Fibroblast of skin of abdomen (primary cell): ENCODE measurements around the gene RNF5.
"Not testable (repeated sequence)": the region's sequence is repeated elsewhere in the genome, so short reads cannot be mapped to it uniquely, and the experiment has no call there.

Experiments used
- DNase-seq: peaks from one replicate; pipeline ENCODE4 v3.0.0-alpha.2; 2013

The RNF5 gene

DNA sequence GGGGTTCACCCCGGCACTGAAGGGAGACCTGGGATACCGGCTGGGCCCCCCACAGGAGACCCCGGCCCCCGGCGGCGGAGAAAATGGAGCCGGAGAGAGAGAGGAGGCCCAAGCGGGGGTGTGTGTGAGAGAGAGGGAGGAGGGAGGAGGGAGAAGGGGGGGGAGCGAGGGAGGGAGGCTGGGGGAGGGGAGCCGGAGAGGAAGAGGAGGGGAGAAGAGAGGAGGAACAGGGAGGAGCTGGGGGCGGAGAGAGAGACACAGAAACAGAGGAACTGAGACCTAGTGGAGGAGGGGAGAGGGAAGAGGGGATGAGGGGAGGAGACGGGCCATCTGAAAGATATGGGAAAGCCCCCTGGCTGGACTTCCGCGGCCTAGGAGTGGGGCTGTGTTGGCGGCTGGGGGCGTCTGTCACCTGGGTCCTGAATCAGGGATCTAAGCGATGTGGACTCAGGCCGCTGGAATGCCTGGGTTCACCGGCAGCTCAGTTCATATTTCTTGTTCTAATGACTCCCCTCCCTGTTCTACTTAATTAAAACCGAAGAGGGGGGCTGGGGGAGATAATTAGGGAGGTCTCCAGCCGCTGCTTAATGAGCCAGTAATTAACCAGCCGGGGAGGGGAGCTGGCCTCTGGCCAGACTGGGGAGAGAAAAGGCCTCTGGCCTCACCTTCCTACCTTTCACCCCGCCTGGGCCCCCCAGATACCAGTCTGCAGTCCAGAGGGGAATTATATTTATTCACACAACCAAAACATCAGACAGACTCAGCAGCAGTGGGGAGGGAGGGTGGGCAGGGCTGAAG lies 12.0 kb downstream of the RNF5 start, which contains the start of gene PBX2:
PBX2 (minus strand) TSS at position 149 of the 798 bp plus-strand sequence. CDS start 287 bp downstream, outside the sequence.
- peak; percentile 94 for DNase-seq

- no peak for DNase-seq
These were observed 12.9 kb downstream of the RNF5 start for GRCh38 chr6:32190911-32191677.

- DNase-seq: no peak
These were observed 13.7 kb downstream of the RNF5 start for GRCh38 chr6:32191696-32192607.

DNA sequence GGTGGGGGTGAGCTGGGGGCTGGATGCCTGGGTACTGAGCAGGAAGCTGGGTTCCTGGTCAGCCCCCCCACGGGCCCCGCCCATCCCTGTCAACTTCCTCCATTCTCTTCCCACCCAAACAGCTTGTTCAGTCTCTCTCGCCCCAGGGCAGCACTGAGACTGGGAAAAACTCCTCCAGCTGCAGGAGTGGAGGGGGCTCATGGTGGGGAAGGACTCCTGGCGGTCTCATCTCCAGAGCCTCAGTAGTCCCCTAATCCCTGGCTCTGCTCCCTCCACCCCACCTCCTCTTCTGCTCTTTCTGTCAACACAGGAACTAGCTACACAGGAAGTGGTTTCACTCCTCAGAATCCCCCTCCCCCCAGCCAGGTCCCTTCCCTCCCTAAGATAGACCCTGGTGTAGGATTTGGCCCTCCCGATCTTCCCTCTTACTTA lies 14.4 kb downstream of the RNF5 start, which contains the start of gene GPSM3:
GPSM3 (minus strand) TSS at position 36 of the 432 bp plus-strand sequence. CDS start 130 bp downstream, outside the sequence.
- DNase-seq: peak; percentile 64

DNA sequence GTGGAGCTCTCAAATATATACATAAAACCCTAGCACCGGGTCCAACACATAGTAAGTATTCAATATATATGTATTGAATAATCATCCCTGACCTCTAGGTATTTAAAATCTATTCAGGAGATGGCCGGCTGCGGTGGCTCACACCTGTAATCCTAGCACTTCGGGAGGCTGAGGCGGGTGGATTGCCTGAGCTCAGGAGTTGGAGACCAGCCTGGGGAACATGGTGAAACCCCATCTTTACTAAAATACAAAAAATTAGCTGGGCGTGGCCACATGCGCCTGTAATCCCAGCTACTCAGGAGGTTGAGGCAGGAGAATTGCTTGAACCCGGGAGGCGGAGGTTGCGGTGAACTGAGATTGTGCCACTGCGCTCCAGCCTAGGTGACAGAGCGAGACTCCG lies 14.9 kb downstream of the RNF5 start:
- not testable (repeated sequence) for DNase-seq

DNA sequence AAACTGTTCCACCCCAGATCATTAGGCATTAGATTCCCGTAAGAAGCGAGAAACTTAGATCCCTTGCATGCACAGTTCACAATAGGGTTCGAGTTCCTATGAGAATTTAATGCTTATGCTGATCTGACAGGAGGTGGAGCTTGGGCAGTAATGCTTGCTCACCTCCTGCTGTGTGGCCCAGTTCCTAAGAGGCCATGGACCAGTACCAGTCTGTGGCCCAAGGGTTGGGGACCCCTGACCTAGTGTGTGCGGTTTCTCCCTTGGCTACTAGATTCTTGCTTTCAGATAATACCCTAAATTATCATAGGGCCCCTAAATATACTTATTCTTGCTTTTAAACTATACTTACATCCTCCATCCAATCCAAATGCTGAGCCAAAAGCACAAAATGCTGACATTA lies 16.2 kb downstream of the RNF5 start:
- DNase-seq: no peak

GRCh38 chr6:32194825-32195651 lies 16.8 kb downstream of the RNF5 start:
- peak; percentile 58 for DNase-seq

DNA sequence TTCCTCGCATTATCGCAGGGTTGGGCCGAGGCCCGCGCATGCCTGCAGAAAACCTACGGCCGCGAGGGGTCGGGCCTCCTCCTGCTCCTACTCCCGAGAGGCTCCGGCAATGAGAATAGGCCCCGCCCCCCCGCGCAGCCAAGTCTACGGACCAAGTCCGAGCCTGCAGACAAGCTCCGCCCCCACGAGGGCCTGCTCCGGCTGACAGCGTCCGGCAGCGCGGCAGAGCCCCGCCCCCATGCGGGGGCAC lies 17.4 kb downstream of the RNF5 start:
- peak; percentile 100 for DNase-seq

- DNase-seq: peak; percentile 86
These were observed 17.9 kb downstream of the RNF5 start for GRCh38 chr6:32195902-32196681.

- DNase-seq: no peak
These were observed 18.7 kb downstream of the RNF5 start for GRCh38 chr6:32196682-32197616.

GRCh38 chr6:32198345-32198696 lies 20.1 kb downstream of the RNF5 start:
- no peak for DNase-seq

DNA sequence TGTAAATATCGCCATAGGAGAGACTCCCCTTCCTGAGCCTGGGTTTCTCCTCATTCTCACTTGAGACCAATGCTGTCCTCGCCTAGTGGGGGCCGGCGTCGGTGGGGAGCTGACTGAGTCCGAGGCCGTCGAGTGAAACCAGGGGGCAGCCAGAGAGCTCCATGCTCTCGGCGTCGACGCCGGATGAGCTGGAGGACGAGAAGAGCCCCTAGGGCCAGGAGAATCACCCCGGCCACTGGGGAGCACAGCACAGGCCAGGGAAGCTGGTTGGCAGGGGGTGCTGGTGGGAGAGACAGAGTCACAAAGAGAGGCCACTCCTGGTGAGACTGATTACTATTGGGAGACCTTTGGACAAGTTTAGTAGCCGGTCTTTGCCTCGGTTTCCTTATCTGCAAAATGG lies 20.7 kb downstream of the RNF5 start:
- no peak for DNase-seq

GRCh38 chr6:32200711-32201475 lies 22.7 kb downstream of the RNF5 start:
- DNase-seq: no peak

DNA sequence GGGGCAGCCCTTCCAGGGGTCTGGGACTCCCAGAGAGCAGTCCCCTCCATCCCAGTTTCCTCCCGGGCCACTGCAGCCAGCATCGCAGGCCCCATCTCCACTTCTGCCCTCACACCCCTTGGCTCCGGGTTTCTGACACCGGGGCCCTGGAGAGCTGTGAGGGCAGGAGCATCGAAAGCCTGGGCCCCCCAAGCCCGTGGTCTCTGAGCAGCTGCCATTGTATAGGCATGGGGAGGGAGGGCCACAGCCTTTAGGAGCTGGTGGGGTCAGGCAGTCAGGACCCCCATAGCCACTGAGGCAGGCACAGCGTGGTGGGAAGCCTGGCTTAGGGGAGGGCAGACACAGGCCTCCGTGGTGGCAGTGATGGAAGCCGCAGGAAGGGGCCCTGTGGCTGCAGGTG lies 24.0 kb downstream of the RNF5 start:
- no peak for DNase-seq

DNA sequence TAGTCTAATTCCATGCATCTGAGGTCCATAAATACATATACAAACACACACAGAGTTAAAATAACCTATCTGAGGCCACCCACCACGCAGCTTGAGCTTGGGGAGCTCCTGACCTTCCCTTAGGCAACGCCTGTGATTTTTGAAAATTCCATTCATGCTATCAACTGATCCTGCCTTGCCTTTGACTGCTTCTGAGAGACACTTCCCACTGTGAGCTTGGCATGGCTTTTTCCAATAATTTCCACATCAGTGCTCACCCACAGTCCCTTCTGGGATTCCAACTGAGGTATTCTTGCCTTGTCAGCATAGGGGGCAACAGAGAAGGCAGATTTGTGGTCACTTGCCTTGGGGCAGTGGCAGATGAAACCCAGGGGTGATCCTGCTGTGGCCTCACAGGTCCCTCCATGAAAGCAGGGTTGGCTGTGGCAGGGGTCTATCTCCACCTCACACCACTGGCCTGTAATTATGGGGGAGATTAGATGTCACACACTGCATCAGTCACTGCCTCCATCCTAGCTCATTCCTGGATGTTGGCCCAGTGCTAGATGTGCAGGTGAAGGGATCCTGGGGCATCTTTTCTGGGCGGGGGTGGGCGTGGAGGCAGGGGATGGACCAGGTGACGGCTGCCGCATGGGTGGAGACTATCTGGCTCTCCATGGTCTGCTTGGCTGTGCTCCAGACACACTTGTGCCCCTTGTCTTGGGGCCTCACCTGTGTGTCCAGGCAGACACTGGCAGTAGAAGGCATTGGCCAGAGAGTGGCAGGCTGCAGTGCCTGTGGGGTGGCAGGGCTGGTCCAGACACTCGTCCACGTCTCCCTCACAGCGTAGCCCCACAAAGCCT lies 25.4 kb downstream of the RNF5 start:
- no peak for DNase-seq

DNA sequence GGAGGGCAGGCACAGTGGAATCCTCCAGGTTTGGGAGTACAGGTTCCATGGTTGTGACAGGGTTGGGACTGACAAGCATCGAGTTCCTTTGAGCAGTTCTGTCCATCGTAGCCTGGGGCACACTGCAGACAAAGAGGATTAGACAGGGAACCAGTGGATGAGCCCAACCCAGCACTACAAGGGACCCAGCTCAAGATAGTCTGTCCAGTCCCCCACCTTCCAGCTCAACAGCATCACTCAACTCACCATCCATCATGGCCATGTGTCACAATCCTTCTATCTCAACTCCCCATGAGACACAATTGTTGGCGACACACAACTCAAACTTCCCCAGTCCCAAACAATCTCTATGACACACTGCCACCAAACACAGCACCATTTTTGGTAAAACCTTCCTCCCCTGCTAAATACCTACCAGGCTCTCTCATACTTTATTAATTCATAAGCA lies 26.1 kb downstream of the RNF5 start:
- no peak for DNase-seq

DNA sequence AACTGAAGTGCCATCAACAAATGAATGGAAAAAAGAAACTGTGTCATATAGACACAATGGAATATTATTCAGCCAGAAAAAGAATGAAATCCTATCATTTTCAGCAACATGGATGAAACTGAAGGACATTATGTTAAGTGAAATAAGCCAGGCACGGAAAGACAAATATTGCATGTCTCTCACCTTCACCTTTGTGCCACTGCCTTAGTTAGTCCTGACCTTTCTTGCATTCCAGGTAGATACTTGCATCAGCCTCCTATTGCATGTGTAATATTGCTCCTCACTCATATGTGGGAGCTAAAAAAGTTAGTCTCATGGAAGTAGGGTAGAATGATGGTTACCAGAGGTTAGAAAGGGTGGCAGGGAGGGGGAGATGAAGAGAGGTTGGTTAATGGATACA lies 30.8 kb downstream of the RNF5 start:
- no peak for DNase-seq

- DNase-seq: no peak
These were observed 32.0 kb downstream of the RNF5 start for GRCh38 chr6:32210191-32210601.
